Melanocyte of skin (primary cell): Measurements from ENCODE around the gene ANKMY2. TPM values are rescaled to one million over a fixed set of nuclear protein-coding genes. Genes with fewer than 3 reads are reported as not detected.

ENCODE experiments used
- total RNA-seq, 2 donors: library from RNA; depleted of rRNA; stranded (reverse); fragments of >200 nt; gene quantifications; 2 replicates each; pipeline ENCODE4 v1.2.3, GENCODE V29; 2012

ANKMY2 gene
- 10 to 100 TPM; 16.9 to 17.6 TPM for total RNA-seq

GRCh38 chr7:16645593-16646471 lies at the start of gene ANKMY2, which contains the start of gene BZW2:
TSS of gene ANKMY2 (minus strand) at chr7:16645754. CDS start at chr7:16645573, 181 bp downstream.
TSS of gene BZW2 (plus strand) at chr7:16646181. CDS start at chr7:16665444, 19,263 bp downstream.

Other genes with a start within 250 kb of the ANKMY2 start
- 1 to 10 TPM in 1 of 2 donors, under 1 TPM in 1; 1.00 to 1.7 TPM for gene CRPPA, start 224.2 kb downstream of the ANKMY2 start, total RNA-seq
- gene SOSTDC1, start 180.0 kb downstream of the ANKMY2 start, total RNA-seq, result not detected
- not detected for gene LRRC72, start 118.9 kb downstream of the ANKMY2 start, total RNA-seq
- 100 to 1,000 TPM in 1 of 2 donors, 10 to 100 TPM in 1; 56.1 to 109 TPM for gene BZW2, start 427 bp upstream of the ANKMY2 start, total RNA-seq
- gene TSPAN13, start 108.0 kb upstream of the ANKMY2 start, total RNA-seq, result 1 to 10 TPM in 1 of 2 donors, not detected in 1; 2.0 TPM
- not detected for gene AGR2, start 159.2 kb upstream of the ANKMY2 start, total RNA-seq
- not detected for gene AGR3, start 236.2 kb upstream of the ANKMY2 start, total RNA-seq